Activated CD4-positive, alpha-beta memory T cell treated with anti-CD3 and anti-CD28 coated beads for 36 hours (primary cell): ENCODE data around the gene SKOR1. TPM values are rescaled to one million over a fixed set of nuclear protein-coding genes. Genes with fewer than 3 reads are reported as not detected.

ENCODE experiments used
- CTCF ChIA-PET: fragments of 350-600 bp; sonication (Branson Sonifier 250); formaldehyde crosslinking; loops from one replicate; lab custom pipeline; 2021; ENCODE audit warnings: antibody characterized with exemption, inconsistent platforms; lab: Charles Lee
- POLR2A ChIA-PET: fragments of 350-600 bp; sonication (Branson Sonifier 250); formaldehyde crosslinking; loops from one replicate; lab custom pipeline; 2021; ENCODE audit warnings: antibody characterized with exemption; lab: Charles Lee
- DNase-seq: peaks from one replicate; pipeline ENCODE4 v3.0.0-alpha.2; 2020
- H3K27ac Mint-ChIP-seq: one replicate; pipeline ENCODE4 v1.8.0; 2021; ENCODE audit warnings: mixed read lengths
- H3K27me3 Mint-ChIP-seq: one replicate; pipeline ENCODE4 v1.8.0; 2021; ENCODE audit warnings: mixed read lengths
- H3K36me3 Mint-ChIP-seq: one replicate; pipeline ENCODE4 v1.8.0; 2021; ENCODE audit warnings: mixed read lengths
- H3K4me1 Mint-ChIP-seq: one replicate; pipeline ENCODE4 v1.8.0; 2021; ENCODE audit warnings: low read depth, mixed read lengths
- H3K4me3 Mint-ChIP-seq: one replicate; pipeline ENCODE4 v1.8.0; 2021; ENCODE audit warnings: mild to moderate bottlenecking, mixed read lengths
- H3K9me3 Mint-ChIP-seq: one replicate; pipeline ENCODE4 v1.8.0; 2021; ENCODE audit warnings: mixed read lengths
- intact Hi-C: fragments of 100-400 bp; cut with micrococcal nuclease; formaldehyde crosslinking; loops from one replicate; pipeline ENCODE4 v1.15.1; 2023
- total RNA-seq, 2 experiments: library from RNA; stranded (reverse); gene quantifications; one replicate each; pipeline ENCODE4 v1.2.3, GENCODE V29; 2021

Gene SKOR1
- total RNA-seq, 2 experiments from 2014 or later: 0.12 TPM

DNA sequence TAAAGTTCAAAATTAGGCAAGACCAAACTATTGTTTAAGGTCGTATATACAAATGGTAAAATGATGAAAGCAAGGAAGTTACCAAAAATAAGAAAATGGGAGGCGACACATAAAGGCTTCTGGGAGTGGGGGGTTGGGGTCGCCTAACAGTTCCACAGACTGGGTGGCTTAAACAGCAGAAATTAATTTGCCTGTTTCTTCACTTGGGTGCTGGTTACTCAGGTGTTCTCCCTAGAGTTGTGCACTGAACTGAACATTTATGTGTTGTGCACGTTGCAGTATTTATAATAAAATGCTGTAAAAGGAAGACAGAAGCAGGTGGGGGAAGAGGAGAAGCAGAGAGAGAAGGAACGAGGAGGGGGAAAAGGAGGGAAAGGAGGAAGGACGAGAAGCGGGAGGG, 25.0 kb downstream of the SKOR1 start:
- H3K27ac Mint-ChIP-seq: no peak overlapping the region
- H3K36me3 Mint-ChIP-seq: no peaks in the 10 kb centered on the region
- no peak for DNase-seq
- ChIA-PET POLR2A (interaction anchor here (0.5 kb wide), 1 partner anchor 1906 kb away, joined by 3 read pairs; no protein-coding TSS in a partner anchor), CTCF (no interaction called here)
- no peaks in the 10 kb centered on the region for H3K9me3 Mint-ChIP-seq
- intact Hi-C loops: no loop called here
- H3K4me3 Mint-ChIP-seq: no peak overlapping the region
- peaks cover 4% of the 10 kb centered on the region for H3K4me1 Mint-ChIP-seq
- peaks cover 3% of the 10 kb centered on the region for H3K27me3 Mint-ChIP-seq

- H3K36me3 Mint-ChIP-seq: no peaks in the 10 kb centered on the region
Measured at GRCh38 chr15:67850994-67851571, 25.8 kb downstream of the SKOR1 start.

DNA sequence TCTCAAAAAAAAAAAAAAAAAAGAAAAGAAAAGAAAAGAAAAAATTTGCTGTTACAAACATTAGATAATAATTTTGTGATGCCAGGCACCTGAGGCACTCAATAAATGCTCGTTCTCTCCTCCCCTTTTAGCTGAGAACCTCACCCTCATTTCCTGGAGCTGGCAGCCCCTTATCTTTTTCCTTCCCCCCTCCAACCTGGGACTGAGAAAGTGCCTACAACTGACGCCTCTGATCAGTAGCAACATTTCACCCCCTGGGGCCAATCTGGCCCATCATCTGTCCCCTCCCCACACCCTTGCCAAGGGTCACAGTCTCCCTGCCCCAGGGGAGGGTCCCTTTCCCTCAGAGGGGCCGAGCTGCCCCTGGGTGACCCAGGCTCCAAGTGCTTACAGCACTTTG, 27.1 kb downstream of the SKOR1 start:
- H3K4me3 Mint-ChIP-seq: no peak overlapping the region
- H3K27me3 Mint-ChIP-seq: peaks cover 3% of the 10 kb centered on the region
- CTCF ChIA-PET: no interaction called here
- no peak for DNase-seq
- H3K9me3 Mint-ChIP-seq: no peaks in the 10 kb centered on the region
- intact Hi-C loops: no loop called here
- no peaks in the 10 kb centered on the region for H3K36me3 Mint-ChIP-seq
- H3K27ac Mint-ChIP-seq: no peak overlapping the region
- POLR2A ChIA-PET: no interaction called here
- peaks cover 10% of the 10 kb centered on the region for H3K4me1 Mint-ChIP-seq

More at GRCh38 chr15:67850994-67851571, 25.8 kb downstream of the SKOR1 start:
- Mint-ChIP-seq H3K4me3 (no peak overlapping the region), H3K27ac (no peak overlapping the region), H3K4me1 (peaks cover 9% of the 10 kb centered on the region), H3K9me3 (no peaks in the 10 kb centered on the region), H3K27me3 (peaks cover 3% of the 10 kb centered on the region)
- CTCF ChIA-PET: no interaction called here
- POLR2A ChIA-PET: interaction anchor here (0.5 kb wide), 1 partner anchor 1905 kb away, joined by 3 read pairs; no protein-coding TSS in a partner anchor
- intact Hi-C loops: no loop called here
- no peak for DNase-seq

DNA sequence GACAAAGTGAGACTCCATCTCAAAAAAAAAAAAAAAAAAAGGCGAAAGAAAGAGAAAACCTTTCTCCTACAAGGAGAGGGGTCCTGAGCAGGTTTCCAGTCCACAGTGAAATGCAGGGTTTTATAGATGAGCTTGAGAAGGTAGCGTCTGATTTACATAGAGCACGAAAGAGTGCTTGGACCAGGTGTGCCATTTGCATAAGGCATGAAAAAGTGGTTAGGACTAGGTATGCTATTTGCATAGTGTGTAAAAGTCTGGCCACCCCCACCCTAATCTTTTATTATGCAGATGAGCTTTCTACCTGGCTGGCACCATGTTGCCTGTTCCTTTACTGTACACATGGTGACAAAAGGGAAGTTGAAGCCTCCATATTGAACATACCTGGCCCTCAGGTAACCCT, 28.1 kb downstream of the SKOR1 start:
- Mint-ChIP-seq H3K9me3 (no peaks in the 10 kb centered on the region), H3K36me3 (no peaks in the 10 kb centered on the region), H3K4me1 (peaks cover 10% of the 10 kb centered on the region), H3K27me3 (peaks cover 3% of the 10 kb centered on the region), H3K27ac (no peak overlapping the region), H3K4me3 (no peak overlapping the region)
- intact Hi-C loops: no loop called here
- DNase-seq: no peak
- CTCF ChIA-PET: interaction anchor here (0.6 kb wide), 2 partner anchors 13 to 14 kb away, joined by 3 read pairs; partner anchors contain the start of gene RNU6-1
- POLR2A ChIA-PET: no interaction called here

- Mint-ChIP-seq H3K36me3 (no peaks in the 10 kb centered on the region), H3K4me1 (peaks cover 10% of the 10 kb centered on the region), H3K27ac (no peak overlapping the region), H3K27me3 (peaks cover 3% of the 10 kb centered on the region), H3K9me3 (no peaks in the 10 kb centered on the region), H3K4me3 (no peak overlapping the region)
- CTCF ChIA-PET: interaction anchor here (1.6 kb wide), 1 partner anchor 301 kb away, joined by 3 read pairs; no protein-coding TSS in a partner anchor
- DNase-seq: no peak
- intact Hi-C loops: no loop called here
- POLR2A ChIA-PET: no interaction called here
Measured at GRCh38 chr15:67854358-67854757, 29.0 kb downstream of the SKOR1 start.

GRCh38 chr15:67855842-67856241, 30.5 kb downstream of the SKOR1 start:
- Mint-ChIP-seq H3K4me3 (no peak overlapping the region), H3K9me3 (no peaks in the 10 kb centered on the region), H3K27ac (peak overlapping the region; percentile 75), H3K36me3 (no peaks in the 10 kb centered on the region), H3K27me3 (peaks cover 3% of the 10 kb centered on the region), H3K4me1 (peaks cover 10% of the 10 kb centered on the region)
- ChIA-PET POLR2A (no interaction called here), CTCF (interaction anchor here (1.6 kb wide), 1 partner anchor 299 kb away, joined by 3 read pairs; no protein-coding TSS in a partner anchor)
- intact Hi-C loops: no loop called here
- DNase-seq: peak; percentile 63

- ChIA-PET POLR2A (no interaction called here), CTCF (no interaction called here)
- intact Hi-C loops: no loop called here
- Mint-ChIP-seq H3K36me3 (no peaks in the 10 kb centered on the region), H3K4me3 (no peak overlapping the region), H3K27me3 (peaks cover 3% of the 10 kb centered on the region), H3K4me1 (peaks cover 6% of the 10 kb centered on the region), H3K9me3 (no peaks in the 10 kb centered on the region), H3K27ac (no peak overlapping the region)
- DNase-seq: no peak
Measured at GRCh38 chr15:67857220-67857619, 31.9 kb downstream of the SKOR1 start.

GRCh38 chr15:67859331-67859946, 34.1 kb downstream of the SKOR1 start:
- H3K4me3 Mint-ChIP-seq: no peak overlapping the region
- ChIA-PET POLR2A (no interaction called here), CTCF (no interaction called here)
- intact Hi-C loops: no loop called here
- peaks cover 9% of the 10 kb centered on the region for H3K4me1 Mint-ChIP-seq
- H3K9me3 Mint-ChIP-seq: no peaks in the 10 kb centered on the region
- H3K27me3 Mint-ChIP-seq: peaks cover 4% of the 10 kb centered on the region
- no peak overlapping the region for H3K27ac Mint-ChIP-seq
- no peak for DNase-seq
- no peaks in the 10 kb centered on the region for H3K36me3 Mint-ChIP-seq

- ChIA-PET CTCF (interaction anchor here (0.9 to 4.8 kb wide), 3 partner anchors 13 to 444 kb away, joined by 5 to 43 read pairs (median 5); no protein-coding TSS in a partner anchor), POLR2A (no interaction called here)
- Mint-ChIP-seq H3K9me3 (no peaks in the 10 kb centered on the region), H3K36me3 (no peaks in the 10 kb centered on the region), H3K4me1 (peaks cover 3% of the 10 kb centered on the region), H3K27me3 (peaks cover 11% of the 10 kb centered on the region), H3K27ac (no peak overlapping the region), H3K4me3 (no peak overlapping the region)
- no peak for DNase-seq
- intact Hi-C loops: loop anchor here (2.0 to 5.0 kb wide), 4 partner anchors 293 to 445 kb away; partner anchors contain the start of gene CLN6
Measured at GRCh38 chr15:67861983-67862382, 36.7 kb downstream of the SKOR1 start.

GRCh38 chr15:67862750-67863441, 37.6 kb downstream of the SKOR1 start:
- intact Hi-C loops: loop anchor here (2.0 to 5.0 kb wide), 4 partner anchors 292 to 444 kb away; partner anchors contain the start of gene CLN6
- DNase-seq: no peak
- H3K4me1 Mint-ChIP-seq: peaks cover 3% of the 10 kb centered on the region
- no peak overlapping the region for H3K4me3 Mint-ChIP-seq
- no peaks in the 10 kb centered on the region for H3K36me3 Mint-ChIP-seq
- H3K27ac Mint-ChIP-seq: no peak overlapping the region
- ChIA-PET POLR2A (no interaction called here), CTCF (interaction anchor here (0.7 to 4.8 kb wide), 20 partner anchors 10 to 916 kb away, joined by 3 to 43 read pairs (median 3); partner anchors contain the start of gene PIAS1)
- H3K27me3 Mint-ChIP-seq: peaks cover 11% of the 10 kb centered on the region
- no peaks in the 10 kb centered on the region for H3K9me3 Mint-ChIP-seq

DNA sequence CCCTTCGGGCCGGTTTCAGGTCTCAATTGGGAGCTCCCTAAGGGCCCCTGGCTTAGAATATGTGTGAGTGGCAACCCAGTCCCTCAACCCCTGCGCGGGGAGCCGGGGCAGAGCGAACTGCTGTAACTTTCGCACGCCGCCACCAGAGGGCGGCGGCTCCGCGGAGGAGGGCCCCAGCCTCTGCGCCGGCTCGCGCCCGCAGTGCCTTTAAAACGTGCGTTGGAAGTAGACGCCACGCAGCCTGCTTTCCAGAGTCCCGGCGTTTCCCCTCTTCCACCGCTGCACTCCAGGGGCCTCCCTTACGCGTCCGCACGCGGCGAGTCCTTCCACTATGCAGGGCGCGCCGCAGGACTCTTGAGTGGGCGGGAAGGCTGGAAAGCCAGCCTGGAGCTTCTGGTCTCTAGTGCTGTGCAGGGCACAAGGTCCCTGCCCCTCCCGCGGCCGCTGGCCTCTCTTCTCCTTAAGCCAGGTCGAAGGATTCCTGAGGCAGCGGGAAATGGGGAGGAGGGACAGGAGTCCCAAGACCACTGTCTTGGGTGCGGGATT, 38.2 kb downstream of the SKOR1 start:
- intact Hi-C loops: loop anchor here (2.0 to 5.0 kb wide), 4 partner anchors 291 to 444 kb away; partner anchors contain the start of gene CLN6
- H3K27ac Mint-ChIP-seq: no peak overlapping the region
- peak; percentile 79 for DNase-seq
- CTCF ChIA-PET: interaction anchor here (0.7 to 4.8 kb wide), 19 partner anchors 10 to 364 kb away, joined by 3 to 43 read pairs (median 3); partner anchors contain the start of gene PIAS1
- peaks cover 11% of the 10 kb centered on the region for H3K27me3 Mint-ChIP-seq
- H3K36me3 Mint-ChIP-seq: no peaks in the 10 kb centered on the region
- H3K9me3 Mint-ChIP-seq: no peaks in the 10 kb centered on the region
- POLR2A ChIA-PET: no interaction called here
- H3K4me1 Mint-ChIP-seq: peaks cover 3% of the 10 kb centered on the region
- peak overlapping the region; percentile 45 for H3K4me3 Mint-ChIP-seq
